HG03354 (cell line): ENCODE data around the gene SRSF12.

Experiments
- ATAC-seq: cut with Tn5 transposase; IDR thresholded peaks from one replicate; pipeline ENCODE4 v1.9.1; 2021; ENCODE audit warnings: mild to moderate bottlenecking; ENCODE audit not compliant: unreplicated experiment, poor library complexity, severe bottlenecking

The SRSF12 gene

GRCh38 chr6:89047473-89047872 lies 70.4 kb downstream of the SRSF12 start:
- ATAC-seq = no peak
